WTC11 (cell line): ENCODE data around the gene B3GALNT1. TPM values are rescaled to one million over a fixed set of nuclear protein-coding genes. Genes with fewer than 3 reads are reported as not detected.

ENCODE experiments used
- ATAC-seq: fragments of 200-7000 bp; cut with Tn5 transposase; 2 replicates; pipeline ENCODE4 v1.10.0; 2021; ENCODE audit warnings: mild to moderate bottlenecking, moderate library complexity
- CTCF ChIA-PET: fragments of 300-600 bp; sonication (Branson Sonifier 250); formaldehyde crosslinking; loops from one replicate; lab custom pipeline; 2021; ENCODE audit warnings: antibody characterized with exemption; lab: Charles Lee
- POLR2A ChIA-PET: fragments of 350-600 bp; sonication (Branson Sonifier 250); formaldehyde crosslinking; loops from one replicate; lab custom pipeline; 2021; ENCODE audit warnings: antibody characterized with exemption; lab: Charles Lee
- DNase-seq: peaks from one replicate; pipeline ENCODE4 v3.0.0; 2021; ENCODE audit warnings: low spot score
- H3K27ac Mint-ChIP-seq: 2 replicates; pipeline ENCODE4 v1.8.0; 2021; ENCODE audit warnings: mixed read lengths
- H3K27me3 Mint-ChIP-seq: 2 replicates; pipeline ENCODE4 v1.8.0; 2021; ENCODE audit warnings: low read depth, mild to moderate bottlenecking, moderate library complexity, mixed read lengths
- H3K36me3 Mint-ChIP-seq: 2 replicates; pipeline ENCODE4 v1.8.0; 2021; ENCODE audit warnings: mixed read lengths
- H3K4me1 Mint-ChIP-seq: 2 replicates; pipeline ENCODE4 v1.8.0; 2022; ENCODE audit warnings: mixed read lengths
- H3K4me3 Mint-ChIP-seq: 2 replicates; pipeline ENCODE4 v1.8.0; 2021; ENCODE audit warnings: mild to moderate bottlenecking, moderate library complexity, mixed read lengths
- H3K9me3 Mint-ChIP-seq: 2 replicates; pipeline ENCODE4 v1.8.0; 2021; ENCODE audit warnings: mixed read lengths
- ATF2 ChIP-seq: sonication (generic); formaldehyde crosslinking; IDR thresholded peaks from 2 replicates; pipeline ENCODE4 v1.8.1; 2022; ENCODE audit warnings: low read depth, missing genetic modification reagents, borderline replicate concordance
- CBFB ChIP-seq: sonication (generic); formaldehyde crosslinking; IDR thresholded peaks from 2 replicates; pipeline ENCODE4 v1.8.1; 2022; ENCODE audit warnings: mild to moderate bottlenecking, low read depth, missing genetic modification reagents
- ETV6 ChIP-seq: sonication (generic); formaldehyde crosslinking; IDR thresholded peaks from 2 replicates; pipeline ENCODE4 v1.8.1; 2022; ENCODE audit warnings: mild to moderate bottlenecking, missing genetic modification reagents
- FOXJ3 ChIP-seq: sonication (generic); formaldehyde crosslinking; IDR thresholded peaks from 2 replicates; pipeline ENCODE4 v1.9.0; 2021; ENCODE audit warnings: missing genetic modification reagents, mild to moderate bottlenecking, borderline replicate concordance
- FOXP1 ChIP-seq: sonication (generic); formaldehyde crosslinking; IDR thresholded peaks from 2 replicates; pipeline ENCODE4 v1.8.0; 2022; ENCODE audit warnings: missing genetic modification reagents, mild to moderate bottlenecking, moderate library complexity, borderline replicate concordance
- GRHL2 ChIP-seq: fragments of 250-450 bp; sonication (Bioruptor Pico); IDR thresholded peaks from 2 replicates; pipeline ENCODE4 v1.8.0; 2022; ENCODE audit warnings: mild to moderate bottlenecking, moderate library complexity; ENCODE audit not compliant: insufficient replicate concordance, severe bottlenecking
- JAZF1 ChIP-seq: fragments of 250-450 bp; sonication (Bioruptor Pico); IDR thresholded peaks from 2 replicates; pipeline ENCODE4 v1.9.0; 2021; ENCODE audit warnings: moderate library complexity, mild to moderate bottlenecking, inconsistent platforms
- RELA ChIP-seq: sonication (generic); formaldehyde crosslinking; IDR thresholded peaks from 2 replicates; pipeline ENCODE4 v1.8.1; 2022; ENCODE audit warnings: missing genetic modification reagents, mild to moderate bottlenecking, borderline replicate concordance
- TCF7 ChIP-seq: sonication (generic); formaldehyde crosslinking; IDR thresholded peaks from 2 replicates; pipeline ENCODE4 v1.8.0; 2022; ENCODE audit warnings: mild to moderate bottlenecking, low read depth, missing genetic modification reagents, moderate library complexity
- TEAD4 ChIP-seq: sonication (generic); formaldehyde crosslinking; IDR thresholded peaks from 2 replicates; pipeline ENCODE4 v1.8.0; 2022; ENCODE audit warnings: mild to moderate bottlenecking, missing genetic modification reagents
- TP53 ChIP-seq: sonication (generic); formaldehyde crosslinking; IDR thresholded peaks from 2 replicates; pipeline ENCODE4 v1.8.1; 2023; ENCODE audit warnings: mild to moderate bottlenecking, missing genetic modification reagents
- ZNF232 ChIP-seq: sonication (generic); formaldehyde crosslinking; IDR thresholded peaks from 2 replicates; pipeline ENCODE4 v1.8.0; 2022; ENCODE audit warnings: mild to moderate bottlenecking, missing genetic modification reagents
- ZNF416 ChIP-seq: fragments of 250-450 bp; sonication (Bioruptor Pico); IDR thresholded peaks from 2 replicates; pipeline ENCODE4 v1.9.0; 2021; ENCODE audit warnings: mild to moderate bottlenecking, inconsistent platforms
- ZNF512 ChIP-seq: sonication (generic); formaldehyde crosslinking; IDR thresholded peaks from 2 replicates; pipeline ENCODE4 v1.8.1; 2022; ENCODE audit warnings: missing genetic modification reagents, borderline replicate concordance
- total RNA-seq: library from RNA; stranded (reverse); gene quantifications from 3 replicates; pipeline ENCODE4 v1.2.3, GENCODE V29; 2021
- TF ChIP-seq, protein P1 (sequence below): sonication (generic); formaldehyde crosslinking; IDR thresholded peaks from 2 replicates; pipeline ENCODE4 v1.8.0; 2022; ENCODE audit warnings: mild to moderate bottlenecking, missing genetic modification reagents
- TF ChIP-seq, protein P2 (sequence below): sonication (generic); formaldehyde crosslinking; conservative IDR thresholded peaks from 2 replicates; pipeline ENCODE4 v1.8.1; 2022; ENCODE audit warnings: mild to moderate bottlenecking, missing genetic modification reagents
- TF ChIP-seq, protein P3 (sequence below): sonication (generic); formaldehyde crosslinking; IDR thresholded peaks from 2 replicates; pipeline ENCODE4 v1.8.0; 2023; ENCODE audit warnings: mild to moderate bottlenecking, missing genetic modification reagents
- TF ChIP-seq, protein P4 (sequence below): fragments of 250-450 bp; sonication (Bioruptor Pico); IDR thresholded peaks from 2 replicates; pipeline ENCODE4 v1.8.0; 2021; ENCODE audit warnings: mild to moderate bottlenecking

The B3GALNT1 gene
- total RNA-seq, 1 experiment from 2014 or later, result 4.2 TPM

DNA sequence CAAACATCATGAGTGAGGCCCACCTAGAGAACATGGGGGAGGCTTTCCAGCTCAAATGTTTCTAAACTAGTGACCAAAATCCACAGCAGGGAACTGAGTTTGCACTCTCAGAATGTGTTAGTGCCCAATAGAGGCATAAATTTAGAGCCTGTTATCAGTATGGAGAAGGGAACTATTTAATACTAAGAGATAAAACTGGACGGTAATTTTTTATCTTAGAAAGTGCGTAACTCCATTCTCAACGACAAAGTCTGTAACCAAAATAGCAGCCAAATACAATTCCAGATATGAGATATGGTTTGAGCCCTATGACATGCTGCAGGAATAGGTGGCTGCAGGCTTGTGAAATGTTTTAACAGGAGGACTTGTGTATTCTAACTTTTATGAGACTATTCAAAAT lies 3.5 kb downstream of the B3GALNT1 start:
- H3K9me3 Mint-ChIP-seq, result no peaks in the 10 kb centered on the region
- peaks cover 7% of the 10 kb centered on the region for H3K36me3 Mint-ChIP-seq
- ATAC-seq (no peak), DNase-seq (no peak)
- no peak overlapping the region for H3K4me3 Mint-ChIP-seq
- H3K4me1 Mint-ChIP-seq, result peaks cover 12% of the 10 kb centered on the region
- peaks cover 33% of the 10 kb centered on the region for H3K27me3 Mint-ChIP-seq
- H3K27ac Mint-ChIP-seq, result no peak overlapping the region
- CTCF ChIA-PET, result interaction anchor here (0.8 to 1.3 kb wide), 2 partner anchors 29 to 32 kb away, joined by 3 to 4 read pairs; no protein-coding TSS in a partner anchor
- POLR2A ChIA-PET, result interaction anchor here (0.6 kb wide), 1 partner anchor 305 kb away, joined by 3 read pairs; no protein-coding TSS in a partner anchor
- TF ChIP-seq TCF7 (CRISPR knock-in tag) (no peak), RELA (no peak), JAZF1 (CRISPR knock-in tag) (no peak), ZNF416 (no peak), ZNF232 (CRISPR knock-in tag) (no peak), ZNF512 (CRISPR knock-in tag) (no peak), GRHL2 (CRISPR knock-in tag) (no peak), CBFB (CRISPR knock-in tag) (no peak), FOXJ3 (CRISPR knock-in tag) (no peak), FOXP1 (CRISPR knock-in tag) (no peak), ATF2 (CRISPR knock-in tag) (no peak)
- TF ChIP-seq, protein P1, sequence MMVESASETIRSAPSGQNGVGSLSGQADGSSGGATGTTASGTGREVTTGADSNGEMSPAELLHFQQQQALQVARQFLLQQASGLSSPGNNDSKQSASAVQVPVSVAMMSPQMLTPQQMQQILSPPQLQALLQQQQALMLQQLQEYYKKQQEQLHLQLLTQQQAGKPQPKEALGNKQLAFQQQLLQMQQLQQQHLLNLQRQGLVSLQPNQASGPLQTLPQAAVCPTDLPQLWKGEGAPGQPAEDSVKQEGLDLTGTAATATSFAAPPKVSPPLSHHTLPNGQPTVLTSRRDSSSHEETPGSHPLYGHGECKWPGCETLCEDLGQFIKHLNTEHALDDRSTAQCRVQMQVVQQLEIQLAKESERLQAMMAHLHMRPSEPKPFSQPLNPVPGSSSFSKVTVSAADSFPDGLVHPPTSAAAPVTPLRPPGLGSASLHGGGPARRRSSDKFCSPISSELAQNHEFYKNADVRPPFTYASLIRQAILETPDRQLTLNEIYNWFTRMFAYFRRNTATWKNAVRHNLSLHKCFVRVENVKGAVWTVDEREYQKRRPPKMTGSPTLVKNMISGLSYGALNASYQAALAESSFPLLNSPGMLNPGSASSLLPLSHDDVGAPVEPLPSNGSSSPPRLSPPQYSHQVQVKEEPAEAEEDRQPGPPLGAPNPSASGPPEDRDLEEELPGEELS (CRISPR knock-in tag), result no peak
- TF ChIP-seq, protein P2, sequence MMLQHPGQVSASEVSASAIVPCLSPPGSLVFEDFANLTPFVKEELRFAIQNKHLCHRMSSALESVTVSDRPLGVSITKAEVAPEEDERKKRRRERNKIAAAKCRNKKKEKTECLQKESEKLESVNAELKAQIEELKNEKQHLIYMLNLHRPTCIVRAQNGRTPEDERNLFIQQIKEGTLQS (CRISPR knock-in tag), result no peak

DNA sequence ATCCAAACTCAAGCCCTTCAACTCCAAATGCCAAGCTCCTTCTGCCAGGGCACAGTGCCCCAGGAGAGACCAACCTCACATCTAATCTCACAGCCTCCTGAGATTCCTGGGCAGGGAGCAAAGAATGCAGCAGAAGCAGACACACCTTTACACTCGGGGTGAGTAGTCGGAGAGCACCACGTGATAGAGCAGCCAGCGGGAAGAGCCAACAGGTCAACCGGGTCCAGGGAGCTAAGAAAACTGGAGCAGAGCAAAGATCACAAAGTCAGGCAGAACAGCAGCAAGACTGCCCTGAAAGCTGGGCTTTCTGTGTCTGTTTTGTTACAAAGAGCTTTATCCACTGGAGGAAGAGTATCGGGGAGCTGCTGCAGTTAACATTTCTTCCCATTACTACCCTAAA lies 4.2 kb downstream of the B3GALNT1 start:
- no peak for TF ChIP-seq TP53
- no peak for TF ChIP-seq TEAD4
- TF ChIP-seq ETV6, result no peak
- TF ChIP-seq, protein P3, sequence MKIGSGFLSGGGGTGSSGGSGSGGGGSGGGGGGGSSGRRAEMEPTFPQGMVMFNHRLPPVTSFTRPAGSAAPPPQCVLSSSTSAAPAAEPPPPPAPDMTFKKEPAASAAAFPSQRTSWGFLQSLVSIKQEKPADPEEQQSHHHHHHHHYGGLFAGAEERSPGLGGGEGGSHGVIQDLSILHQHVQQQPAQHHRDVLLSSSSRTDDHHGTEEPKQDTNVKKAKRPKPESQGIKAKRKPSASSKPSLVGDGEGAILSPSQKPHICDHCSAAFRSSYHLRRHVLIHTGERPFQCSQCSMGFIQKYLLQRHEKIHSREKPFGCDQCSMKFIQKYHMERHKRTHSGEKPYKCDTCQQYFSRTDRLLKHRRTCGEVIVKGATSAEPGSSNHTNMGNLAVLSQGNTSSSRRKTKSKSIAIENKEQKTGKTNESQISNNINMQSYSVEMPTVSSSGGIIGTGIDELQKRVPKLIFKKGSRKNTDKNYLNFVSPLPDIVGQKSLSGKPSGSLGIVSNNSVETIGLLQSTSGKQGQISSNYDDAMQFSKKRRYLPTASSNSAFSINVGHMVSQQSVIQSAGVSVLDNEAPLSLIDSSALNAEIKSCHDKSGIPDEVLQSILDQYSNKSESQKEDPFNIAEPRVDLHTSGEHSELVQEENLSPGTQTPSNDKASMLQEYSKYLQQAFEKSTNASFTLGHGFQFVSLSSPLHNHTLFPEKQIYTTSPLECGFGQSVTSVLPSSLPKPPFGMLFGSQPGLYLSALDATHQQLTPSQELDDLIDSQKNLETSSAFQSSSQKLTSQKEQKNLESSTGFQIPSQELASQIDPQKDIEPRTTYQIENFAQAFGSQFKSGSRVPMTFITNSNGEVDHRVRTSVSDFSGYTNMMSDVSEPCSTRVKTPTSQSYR (CRISPR knock-in tag), result no peak
- TF ChIP-seq, protein P4, sequence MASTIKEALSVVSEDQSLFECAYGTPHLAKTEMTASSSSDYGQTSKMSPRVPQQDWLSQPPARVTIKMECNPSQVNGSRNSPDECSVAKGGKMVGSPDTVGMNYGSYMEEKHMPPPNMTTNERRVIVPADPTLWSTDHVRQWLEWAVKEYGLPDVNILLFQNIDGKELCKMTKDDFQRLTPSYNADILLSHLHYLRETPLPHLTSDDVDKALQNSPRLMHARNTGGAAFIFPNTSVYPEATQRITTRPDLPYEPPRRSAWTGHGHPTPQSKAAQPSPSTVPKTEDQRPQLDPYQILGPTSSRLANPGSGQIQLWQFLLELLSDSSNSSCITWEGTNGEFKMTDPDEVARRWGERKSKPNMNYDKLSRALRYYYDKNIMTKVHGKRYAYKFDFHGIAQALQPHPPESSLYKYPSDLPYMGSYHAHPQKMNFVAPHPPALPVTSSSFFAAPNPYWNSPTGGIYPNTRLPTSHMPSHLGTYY (CRISPR knock-in tag), result no peak
- TF ChIP-seq, all 79 proteins: peak for 0
- Mint-ChIP-seq H3K9me3 (no peaks in the 10 kb centered on the region), H3K27me3 (peaks cover 27% of the 10 kb centered on the region), H3K36me3 (peaks cover 7% of the 10 kb centered on the region), H3K27ac (no peak overlapping the region), H3K4me3 (no peak overlapping the region), H3K4me1 (peaks cover 12% of the 10 kb centered on the region)
- ChIA-PET POLR2A (no interaction called here), CTCF (interaction anchor here (0.8 to 1.3 kb wide), 2 partner anchors 28 to 31 kb away, joined by 3 to 4 read pairs; no protein-coding TSS in a partner anchor)
- no peak for ATAC-seq
- DNase-seq, result no peak
